Omental fat pad (tissue), 4 donors: Measurements from ENCODE around the gene FCRLA. TPM values are rescaled to one million over a fixed set of nuclear protein-coding genes. Genes with fewer than 3 reads are reported as not detected.

Source experiments
- ATAC-seq: fragments of 150-250 bp; one replicate; pipeline ENCODE4 v1.9.1; 2016; ENCODE audit warnings: mild to moderate bottlenecking, moderate library complexity; ENCODE audit not compliant: low FRiP score
- DNase-seq: peaks from one replicate; pipeline ENCODE4 v3.0.0-alpha.2; 2019; ENCODE audit warnings: low spot score
- total RNA-seq, 4 donors: library from RNA; depleted of rRNA; stranded (reverse); fragments of >200 nt; gene quantifications; one replicate each; pipeline ENCODE4 v1.1.0, GENCODE V29; 2016
- TF ChIP-seq, protein P1 (sequence below), 3 donors: fragments of 450-650 bp; IDR thresholded peaks; one replicate each; pipeline ENCODE4 v1.5.1; 2016 to 2017; ENCODE audit warnings: antibody characterized with exemption in 3 of 3, mild to moderate bottlenecking in 3 of 3, moderate library complexity in 2 of 3

FCRLA gene
- total RNA-seq, 4 donors from 2014 or later = 0.48 to 0.84 TPM; not detected in 2

DNA sequence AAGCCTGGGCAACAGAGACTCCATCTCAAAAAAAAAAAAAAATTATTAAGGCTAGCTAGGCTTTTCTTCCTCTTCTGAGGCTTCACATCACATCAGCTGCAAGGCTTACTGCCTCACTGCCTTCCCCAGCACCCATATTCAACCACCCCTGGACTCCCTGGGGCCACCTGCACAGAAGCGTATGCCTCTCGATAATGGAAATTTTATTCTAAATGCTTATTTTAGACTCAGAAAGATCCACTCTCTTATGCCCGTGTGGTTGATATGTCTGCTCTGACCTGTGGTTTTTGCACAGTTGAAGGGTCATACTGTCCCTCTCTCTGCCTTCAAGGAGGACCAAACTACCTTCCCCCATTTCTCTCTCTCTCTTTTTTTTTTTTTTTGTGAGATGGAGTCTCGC is 1.5 kb upstream of the FCRLA start:
- ATAC-seq (no peak), DNase-seq (no peak)
- TF ChIP-seq, protein P1, sequence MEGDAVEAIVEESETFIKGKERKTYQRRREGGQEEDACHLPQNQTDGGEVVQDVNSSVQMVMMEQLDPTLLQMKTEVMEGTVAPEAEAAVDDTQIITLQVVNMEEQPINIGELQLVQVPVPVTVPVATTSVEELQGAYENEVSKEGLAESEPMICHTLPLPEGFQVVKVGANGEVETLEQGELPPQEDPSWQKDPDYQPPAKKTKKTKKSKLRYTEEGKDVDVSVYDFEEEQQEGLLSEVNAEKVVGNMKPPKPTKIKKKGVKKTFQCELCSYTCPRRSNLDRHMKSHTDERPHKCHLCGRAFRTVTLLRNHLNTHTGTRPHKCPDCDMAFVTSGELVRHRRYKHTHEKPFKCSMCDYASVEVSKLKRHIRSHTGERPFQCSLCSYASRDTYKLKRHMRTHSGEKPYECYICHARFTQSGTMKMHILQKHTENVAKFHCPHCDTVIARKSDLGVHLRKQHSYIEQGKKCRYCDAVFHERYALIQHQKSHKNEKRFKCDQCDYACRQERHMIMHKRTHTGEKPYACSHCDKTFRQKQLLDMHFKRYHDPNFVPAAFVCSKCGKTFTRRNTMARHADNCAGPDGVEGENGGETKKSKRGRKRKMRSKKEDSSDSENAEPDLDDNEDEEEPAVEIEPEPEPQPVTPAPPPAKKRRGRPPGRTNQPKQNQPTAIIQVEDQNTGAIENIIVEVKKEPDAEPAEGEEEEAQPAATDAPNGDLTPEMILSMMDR (IDR thresholded peaks at IDR 0.05) = no peak

DNA sequence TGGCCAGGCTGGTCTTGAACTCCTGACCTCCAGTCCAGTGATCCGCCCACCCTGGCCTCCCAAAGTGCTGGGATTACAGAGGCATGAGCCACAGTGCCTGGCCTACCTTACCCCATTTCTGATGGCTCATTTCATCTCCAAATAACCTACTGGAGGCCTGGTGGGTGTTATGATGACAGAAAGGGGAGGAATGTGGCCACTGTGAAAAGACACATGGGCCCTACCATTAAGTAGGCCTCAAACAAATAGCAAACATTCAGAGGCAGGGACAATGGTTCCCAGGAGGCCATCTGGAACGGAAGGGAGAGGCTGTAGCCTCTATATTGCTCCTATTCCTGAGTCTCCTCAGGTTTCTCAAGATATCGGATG is 932 bp upstream of the FCRLA start:
- TF ChIP-seq, protein P1 (IDR thresholded peaks at IDR 0.05) = no peak
- no peak for ATAC-seq

DNA sequence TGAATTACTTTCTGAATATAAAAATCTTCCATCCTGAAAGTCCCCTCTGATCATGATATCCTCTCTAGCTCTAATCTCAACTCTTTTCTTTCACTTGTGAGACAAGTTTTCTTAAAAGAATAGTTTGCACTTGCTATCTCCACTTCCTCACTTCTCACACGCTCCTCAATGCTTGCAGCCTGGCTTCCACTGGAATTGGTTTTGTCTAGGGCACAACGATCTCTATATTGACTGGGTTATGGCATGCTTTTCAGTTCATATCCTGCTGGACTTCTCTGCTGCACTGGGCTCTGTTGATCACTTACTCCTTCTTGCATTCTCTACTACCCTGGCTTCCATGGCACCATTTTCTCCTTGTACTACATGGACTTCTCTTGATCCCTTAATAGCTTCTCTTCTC is 474 bp downstream of the FCRLA start:
- TF ChIP-seq, protein P1 (IDR thresholded peaks at IDR 0.05) = no peak
- DNase-seq = no peak
- no peak for ATAC-seq

More for the DNA sequence above, 932 bp upstream of the FCRLA start:
- DNase-seq = no peak

DNA sequence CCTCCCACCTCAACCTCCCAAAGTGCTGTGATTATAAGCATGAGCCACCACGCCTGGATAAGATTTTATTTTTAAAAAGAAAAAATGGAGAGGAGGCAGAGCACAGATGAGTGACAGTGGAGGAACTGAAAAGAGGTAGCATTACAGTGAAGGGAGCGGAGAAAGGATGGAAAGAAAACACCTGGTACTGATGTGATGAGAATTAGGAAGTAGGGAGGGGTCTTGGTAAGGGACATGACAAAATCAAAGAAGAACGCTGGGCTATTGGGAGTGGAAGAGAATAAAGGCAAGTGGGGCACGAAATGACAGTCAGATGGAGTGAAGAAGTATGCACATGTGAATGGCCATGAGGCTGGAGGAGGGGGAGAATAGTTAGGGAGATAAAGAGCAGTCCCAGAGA is 2.3 kb downstream of the FCRLA start:
- TF ChIP-seq, protein P1 (IDR thresholded peaks at IDR 0.05) = no peak
- ATAC-seq (no peak), DNase-seq (no peak)

DNA sequence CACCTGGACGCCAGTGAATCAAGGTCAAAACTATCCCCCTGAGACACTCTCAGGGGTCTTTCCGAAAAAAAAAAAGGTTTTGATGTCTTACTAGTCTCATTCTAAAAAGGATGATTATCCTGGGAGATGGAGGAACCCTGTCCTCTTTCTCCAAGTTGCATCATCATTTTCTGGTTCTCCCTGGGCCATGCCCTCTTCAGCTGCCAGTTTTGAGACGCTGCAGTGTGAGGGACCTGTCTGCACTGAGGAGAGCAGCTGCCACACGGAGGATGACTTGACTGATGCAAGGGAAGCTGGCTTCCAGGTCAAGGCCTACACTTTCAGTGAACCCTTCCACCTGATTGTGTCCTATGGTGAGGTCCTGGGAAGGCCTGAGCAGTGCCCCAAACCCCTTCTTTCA is 3.5 kb downstream of the FCRLA start:
- no peak for ATAC-seq
- TF ChIP-seq, protein P1 (IDR thresholded peaks at IDR 0.05) = no peak

DNA sequence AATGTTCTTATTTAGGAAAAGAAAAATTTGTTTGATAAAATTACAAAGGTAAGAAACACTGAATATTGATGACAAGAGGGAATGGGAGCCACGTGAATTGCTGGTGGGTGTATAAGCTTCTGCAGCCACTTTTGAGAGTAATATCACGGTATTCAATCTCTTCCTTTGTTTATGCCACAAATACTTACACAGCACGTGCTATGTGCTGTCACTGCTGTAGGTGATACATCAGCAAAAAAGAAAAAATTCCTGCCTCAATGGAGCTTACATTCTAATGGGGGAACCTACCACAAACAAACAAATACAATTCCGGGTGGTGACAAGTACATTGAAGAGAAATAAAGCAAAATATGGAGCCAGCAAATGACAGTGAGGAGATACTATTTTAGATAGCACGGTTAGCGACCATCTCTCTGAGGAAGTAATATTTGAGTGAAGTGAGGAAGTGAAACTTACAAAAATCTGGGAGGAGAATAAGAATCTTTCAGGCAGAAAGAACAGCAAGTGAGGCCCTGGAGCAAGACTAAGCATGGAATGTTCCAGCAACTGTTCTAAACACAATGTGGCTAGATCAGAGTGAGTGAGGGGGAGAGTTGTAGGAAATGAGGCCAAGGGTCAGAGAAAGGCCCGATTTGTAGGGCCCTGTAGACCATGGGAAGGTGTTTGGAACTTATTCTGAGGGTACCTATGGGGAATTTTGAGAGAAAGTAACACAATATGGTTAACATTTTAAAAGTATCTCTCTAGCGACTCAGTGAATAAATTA is 11.7 kb downstream of the FCRLA start:
- no peak for DNase-seq
- TF ChIP-seq, protein P1 (IDR thresholded peaks at IDR 0.05) = no peak
- no peak for ATAC-seq

More for the DNA sequence above, 3.5 kb downstream of the FCRLA start:
- no peak for DNase-seq

DNA sequence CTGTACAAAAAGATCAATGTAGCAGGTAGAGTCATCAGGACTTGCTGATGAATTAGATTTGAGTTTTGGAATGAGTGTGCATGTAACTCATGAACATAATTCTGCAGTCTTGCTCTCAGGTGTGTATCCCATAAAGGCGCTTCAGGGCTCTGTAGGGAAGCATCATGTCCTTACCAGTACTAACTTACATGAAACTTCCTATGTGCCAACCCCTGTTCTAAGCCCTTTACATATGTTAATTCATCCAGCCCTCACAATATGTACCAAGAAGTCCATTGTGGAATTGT is 12.2 kb downstream of the FCRLA start:
- DNase-seq (no peak), ATAC-seq (no peak)
- TF ChIP-seq, protein P1 (IDR thresholded peaks at IDR 0.05) = no peak
